H9 (cell line): ENCODE results near the gene ENKUR. TPM values are rescaled to one million over a fixed set of nuclear protein-coding genes. Genes with fewer than 3 reads are reported as not detected.

Experiments
- DNase-seq: peaks from one replicate; pipeline ENCODE4 v3.0.0-alpha.2; 2017
- H2AFZ ChIP-seq: one replicate; pipeline ENCODE4 v1.6.1; 2013; ENCODE audit warnings: mild to moderate bottlenecking, low read length, control low read depth, moderate library complexity
- H2AK5ac ChIP-seq: 2 replicates; pipeline ENCODE4 v1.6.1; 2013; ENCODE audit warnings: low read length, control low read depth, mixed read lengths; ENCODE audit not compliant: insufficient read length
- H2BK120ac ChIP-seq: one replicate; pipeline ENCODE4 v1.6.1; 2013; ENCODE audit warnings: low read depth, mild to moderate bottlenecking, low read length, control low read depth, inconsistent platforms; ENCODE audit not compliant: poor library complexity, severe bottlenecking
- H2BK12ac ChIP-seq: 2 replicates; pipeline ENCODE4 v1.6.1; 2013; ENCODE audit warnings: low read length, control low read depth, mixed read lengths, low read depth; ENCODE audit not compliant: insufficient read length
- H2BK15ac ChIP-seq: 2 replicates; pipeline ENCODE4 v1.6.1; 2013; ENCODE audit warnings: low read depth, low read length, control low read depth
- H2BK20ac ChIP-seq: one replicate; pipeline ENCODE4 v1.6.1; 2013; ENCODE audit warnings: low read depth, mild to moderate bottlenecking, low read length, control low read depth, inconsistent platforms; ENCODE audit not compliant: poor library complexity, severe bottlenecking
- H2BK5ac ChIP-seq: 2 replicates; pipeline ENCODE4 v1.6.1; 2013; ENCODE audit warnings: low read length, control low read depth, mixed read lengths; ENCODE audit not compliant: insufficient read length
- H3K14ac ChIP-seq: 2 replicates; pipeline ENCODE4 v1.6.1; 2013; ENCODE audit warnings: low read length, control low read depth; ENCODE audit not compliant: insufficient read depth
- H3K18ac ChIP-seq: 2 replicates; pipeline ENCODE4 v1.6.1; 2013; ENCODE audit warnings: low read depth, mild to moderate bottlenecking, mixed read lengths, low read length, control low read depth; ENCODE audit not compliant: insufficient read length
- H3K23ac ChIP-seq: 2 replicates; pipeline ENCODE4 v1.6.1; 2013; ENCODE audit warnings: low read length, control low read depth, mixed read lengths, low read depth; ENCODE audit not compliant: insufficient read length
- H3K23me2 ChIP-seq: 2 replicates; pipeline ENCODE4 v1.6.1; 2013; ENCODE audit warnings: low read depth, mild to moderate bottlenecking, mixed read lengths, low read length, control low read depth; ENCODE audit not compliant: insufficient read length, poor library complexity, severe bottlenecking
- H3K27ac ChIP-seq: 2 replicates; pipeline ENCODE4 v1.5.1; 2013; ENCODE audit warnings: low read length, control low read depth, mixed read lengths, low read depth; ENCODE audit not compliant: insufficient read length
- H3K27me3 ChIP-seq: 2 replicates; pipeline ENCODE4 v1.6.1; 2013; ENCODE audit warnings: low read length, control low read depth, inconsistent platforms; ENCODE audit not compliant: insufficient read depth
- H3K4ac ChIP-seq: 2 replicates; pipeline ENCODE4 v1.6.1; 2013; ENCODE audit warnings: low read depth, mild to moderate bottlenecking, control low read depth, inconsistent platforms, low read length, moderate library complexity
- H3K4me1 ChIP-seq: 2 replicates; pipeline ENCODE4 v1.6.1; 2013; ENCODE audit warnings: low read length, control low read depth, inconsistent platforms; ENCODE audit not compliant: insufficient read depth
- H3K4me2 ChIP-seq: 2 replicates; pipeline ENCODE4 v1.6.1; 2013; ENCODE audit warnings: low read length, control low read depth, mixed read lengths; ENCODE audit not compliant: insufficient read length, insufficient read depth
- H3K56ac ChIP-seq: 2 replicates; pipeline ENCODE4 v1.6.1; 2013; ENCODE audit warnings: low read depth, mild to moderate bottlenecking, mixed read lengths, low read length, control low read depth; ENCODE audit not compliant: insufficient read length
- H3K79me1 ChIP-seq: 2 replicates; pipeline ENCODE4 v1.6.1; 2013; ENCODE audit warnings: low read depth, mild to moderate bottlenecking, moderate library complexity, low read length, control low read depth, inconsistent platforms; ENCODE audit not compliant: insufficient read depth, poor library complexity, severe bottlenecking
- H3K79me2 ChIP-seq: 2 replicates; pipeline ENCODE4 v1.6.1; 2013; ENCODE audit warnings: low read length, control low read depth, inconsistent platforms; ENCODE audit not compliant: insufficient read depth
- H3K9ac ChIP-seq: 2 replicates; pipeline ENCODE4 v1.6.1; 2013; ENCODE audit warnings: low read length, control low read depth, mixed read lengths; ENCODE audit not compliant: insufficient read length; ENCODE audit errors: extremely low read depth
- H3K9me3 ChIP-seq: one replicate; pipeline ENCODE4 v1.6.1; 2013; ENCODE audit warnings: low read depth, low read length, inconsistent platforms; ENCODE audit not compliant: control insufficient read depth
- H3T11ph ChIP-seq: one replicate; pipeline ENCODE4 v1.6.1; 2013; ENCODE audit warnings: mild to moderate bottlenecking, low read length, control low read depth, inconsistent platforms
- H4K20me1 ChIP-seq: one replicate; pipeline ENCODE4 v1.6.1; 2013; ENCODE audit not compliant: control insufficient read depth, insufficient read length, insufficient read depth
- H4K5ac ChIP-seq: 2 replicates; pipeline ENCODE4 v1.6.1; 2013; ENCODE audit warnings: low read depth, mild to moderate bottlenecking, mixed read lengths, low read length, control low read depth; ENCODE audit not compliant: insufficient read length
- H4K8ac ChIP-seq: replicated peaks from 2 replicates; pipeline ENCODE4 v1.6.1; 2013; ENCODE audit warnings: low read length, control low read depth, mixed read lengths, low read depth; ENCODE audit not compliant: insufficient read length
- H4K91ac ChIP-seq: 2 replicates; pipeline ENCODE4 v1.6.1; 2013; ENCODE audit warnings: low read depth, mild to moderate bottlenecking, moderate library complexity, mixed read lengths, low read length, control low read depth; ENCODE audit not compliant: insufficient read length
- H3K27ac Mint-ChIP-seq, 3 experiments: 2 replicates in 2 of 3; 3 replicates in 1 of 3; pipeline ENCODE4 v1.8.0; 2020 to 2021; ENCODE audit warnings: mixed read lengths in 3 of 3, mild to moderate bottlenecking in 1 of 3, moderate library complexity in 1 of 3
- H3K27me3 Mint-ChIP-seq: 2 replicates; pipeline ENCODE4 v1.8.0; 2021; ENCODE audit warnings: low read depth, mild to moderate bottlenecking, moderate library complexity, mixed read lengths
- H3K36me3 Mint-ChIP-seq, 3 experiments: 2 replicates in 2 of 3; 3 replicates in 1 of 3; pipeline ENCODE4 v1.8.0; 2020 to 2021; ENCODE audit warnings: low read depth in 3 of 3, mixed read lengths in 3 of 3; ENCODE audit not compliant: insufficient read depth in 1 of 3
- H3K4me1 Mint-ChIP-seq, 2 experiments: 2 replicates each; pipeline ENCODE4 v1.8.0; 2020; ENCODE audit warnings: mixed read lengths in 2 of 2
- H3K4me3 Mint-ChIP-seq, 2 experiments: 2 replicates in 1 of 2; 3 replicates in 1 of 2; pipeline ENCODE4 v1.8.0; 2020 to 2021; ENCODE audit warnings: mild to moderate bottlenecking in 2 of 2, mixed read lengths in 2 of 2, moderate library complexity in 1 of 2
- H3K9me3 Mint-ChIP-seq, 2 experiments: 2 replicates in 1 of 2; 3 replicates in 1 of 2; pipeline ENCODE4 v1.8.0; 2020; ENCODE audit warnings: mild to moderate bottlenecking in 2 of 2, mixed read lengths in 2 of 2, moderate library complexity in 1 of 2
- WGBS: extraction: QIAGEN DNeasy Blood & Tissue Kit; methylation state at CpG from one replicate; pipeline ENCODE4 v1.1.7; 2013; ENCODE audit warnings: missing lambda C conversion rate, low lambda C conversion rate, mixed read lengths; ENCODE audit not compliant: insufficient read length; ENCODE audit errors: extremely low coverage; 5-methylcytosine and 5-hydroxymethylcytosine counted together
- total RNA-seq: library from RNA; stranded (reverse); gene quantifications from 2 replicates; pipeline ENCODE4 v1.2.1, GENCODE V29; 2021
- TF ChIP-seq, protein P1 (sequence below): fragments of 200-600 bp; sonication (generic); conservative IDR thresholded peaks from 3 replicates; pipeline ENCODE4 v1.8.0; 2021; ENCODE audit warnings: antibody characterized with exemption, mild to moderate bottlenecking

The ENKUR gene
- total RNA-seq, 1 experiment from 2014 or later: not detected

DNA sequence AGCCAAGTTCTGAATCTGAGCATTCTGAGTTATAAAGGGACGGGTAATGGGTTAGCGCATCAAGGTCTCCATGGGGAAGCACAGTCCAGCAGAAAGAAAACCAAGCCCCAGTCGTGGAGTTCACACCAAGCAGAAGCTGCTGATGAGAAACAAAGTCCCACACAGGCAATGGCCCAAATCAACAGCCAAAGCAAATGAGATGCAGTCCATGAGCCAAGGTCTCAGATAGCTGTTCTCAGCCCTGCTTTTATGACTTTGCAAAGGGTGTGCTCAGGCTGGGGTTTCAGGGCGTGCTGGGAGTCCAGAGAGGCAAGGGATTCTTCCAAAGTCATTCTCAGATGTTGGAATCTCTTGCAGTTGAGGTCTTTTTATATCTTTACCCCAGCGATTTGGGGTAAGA lies 32.5 kb upstream of the ENKUR start:
- H3K9ac ChIP-seq: no peak overlapping the region
- H3K9me3 ChIP-seq: no peaks in the 10 kb centered on the region
- TF ChIP-seq, protein P1, sequence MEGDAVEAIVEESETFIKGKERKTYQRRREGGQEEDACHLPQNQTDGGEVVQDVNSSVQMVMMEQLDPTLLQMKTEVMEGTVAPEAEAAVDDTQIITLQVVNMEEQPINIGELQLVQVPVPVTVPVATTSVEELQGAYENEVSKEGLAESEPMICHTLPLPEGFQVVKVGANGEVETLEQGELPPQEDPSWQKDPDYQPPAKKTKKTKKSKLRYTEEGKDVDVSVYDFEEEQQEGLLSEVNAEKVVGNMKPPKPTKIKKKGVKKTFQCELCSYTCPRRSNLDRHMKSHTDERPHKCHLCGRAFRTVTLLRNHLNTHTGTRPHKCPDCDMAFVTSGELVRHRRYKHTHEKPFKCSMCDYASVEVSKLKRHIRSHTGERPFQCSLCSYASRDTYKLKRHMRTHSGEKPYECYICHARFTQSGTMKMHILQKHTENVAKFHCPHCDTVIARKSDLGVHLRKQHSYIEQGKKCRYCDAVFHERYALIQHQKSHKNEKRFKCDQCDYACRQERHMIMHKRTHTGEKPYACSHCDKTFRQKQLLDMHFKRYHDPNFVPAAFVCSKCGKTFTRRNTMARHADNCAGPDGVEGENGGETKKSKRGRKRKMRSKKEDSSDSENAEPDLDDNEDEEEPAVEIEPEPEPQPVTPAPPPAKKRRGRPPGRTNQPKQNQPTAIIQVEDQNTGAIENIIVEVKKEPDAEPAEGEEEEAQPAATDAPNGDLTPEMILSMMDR: no peak
- H3K79me2 ChIP-seq: no peaks in the 10 kb centered on the region
- peaks cover 0 to 2% (median 0%) of the 10 kb centered on the region in 3 experiments; a peak in 1 of 7 replicates for H3K36me3 Mint-ChIP-seq
- no peak overlapping the region for H3K18ac ChIP-seq
- no peak overlapping the region for H3K56ac ChIP-seq
- no peak overlapping the region for H2BK5ac ChIP-seq
- H2BK20ac ChIP-seq: no peak overlapping the region
- H3K9me3 Mint-ChIP-seq: peaks cover 0 to 2% of the 10 kb centered on the region in 2 experiments; a peak in 2 of 5 replicates
- no peaks in the 10 kb centered on the region for H3K27me3 ChIP-seq
- no peak overlapping the region for H2AK5ac ChIP-seq
- no peak overlapping the region for H2BK15ac ChIP-seq
- H3K4me1 ChIP-seq: no peaks in the 10 kb centered on the region
- no peaks in the 10 kb centered on the region for H3K79me1 ChIP-seq
- no peak overlapping the region for H3K23ac ChIP-seq
- no peak overlapping the region for H2BK120ac ChIP-seq
- no peak overlapping the region for H3K27ac ChIP-seq
- no peak overlapping the region for H2BK12ac ChIP-seq
- H4K8ac ChIP-seq: no peak overlapping the region
- no peak overlapping the region for H3K4me2 ChIP-seq
- H4K20me1 ChIP-seq: no peaks in the 10 kb centered on the region
- H4K5ac ChIP-seq: no peak overlapping the region
- H4K91ac ChIP-seq: no peak overlapping the region
- H3K14ac ChIP-seq: no peak overlapping the region
- H2AFZ ChIP-seq: no peak overlapping the region
- H3K27ac Mint-ChIP-seq: no peak overlapping the region; a peak in 1 of 7 replicates
- no peaks in the 10 kb centered on the region for H3K4me1 Mint-ChIP-seq
- no peak for DNase-seq
- no peak overlapping the region for H3K4me3 Mint-ChIP-seq
- no CpG with 5 or more reads among the region's 5 CpGs for WGBS
- H3K4ac ChIP-seq: no peak overlapping the region
- peaks cover 4% of the 10 kb centered on the region for H3K27me3 Mint-ChIP-seq
- H3T11ph ChIP-seq: no peak overlapping the region
- no peaks in the 10 kb centered on the region for H3K23me2 ChIP-seq
